Ishikawa (cell line): ENCODE data around the gene WDSUB1.
A peak's percentile ranks its signal among the peaks of the same experiment; 100 is the strongest.

ENCODE experiments used
- CEBPB ChIP-seq: IDR thresholded peaks from 2 replicates; pipeline ENCODE4 v1.6.1; 2012
- CREB1 ChIP-seq: IDR thresholded peaks from 2 replicates; pipeline ENCODE4 v1.6.1; 2012; ENCODE audit warnings: low read depth
- EGR1 ChIP-seq: IDR thresholded peaks from 2 replicates; pipeline ENCODE4 v1.6.1; 2012
- EP300 ChIP-seq: IDR thresholded peaks from 2 replicates; pipeline ENCODE4 v1.6.1; 2012; ENCODE audit warnings: borderline replicate concordance
- FOXM1 ChIP-seq: IDR thresholded peaks from 2 replicates; pipeline ENCODE4 v1.6.1; 2012; ENCODE audit warnings: low read depth, borderline replicate concordance
- MAX ChIP-seq: IDR thresholded peaks from 2 replicates; pipeline ENCODE4 v1.6.1; 2012
- NFIC ChIP-seq: IDR thresholded peaks from 2 replicates; pipeline ENCODE4 v1.6.1; 2012
- RAD21 ChIP-seq: IDR thresholded peaks from 2 replicates; pipeline ENCODE4 v1.6.1; 2012; ENCODE audit warnings: low read depth
- REST ChIP-seq: IDR thresholded peaks from 2 replicates; pipeline ENCODE4 v1.6.1; 2012; ENCODE audit warnings: low read depth, mild to moderate bottlenecking
- TAF1 ChIP-seq: IDR thresholded peaks from 2 replicates; pipeline ENCODE4 v1.6.1; 2012; ENCODE audit warnings: low read depth, mild to moderate bottlenecking
- TCF12 ChIP-seq: IDR thresholded peaks from 2 replicates; pipeline ENCODE4 v1.6.1; 2012; ENCODE audit warnings: low read depth
- TEAD4 ChIP-seq: IDR thresholded peaks from 2 replicates; pipeline ENCODE4 v1.6.1; 2012
- USF1 ChIP-seq: IDR thresholded peaks from 2 replicates; pipeline ENCODE4 v1.6.1; 2012
- YY1 ChIP-seq: IDR thresholded peaks from 2 replicates; pipeline ENCODE4 v1.6.1; 2012; ENCODE audit warnings: low read depth
- ZBTB7A ChIP-seq: IDR thresholded peaks from 2 replicates; pipeline ENCODE4 v1.6.1; 2012; ENCODE audit warnings: low read depth

Gene WDSUB1

GRCh38 chr2:159243529-159243928 lies 43.0 kb downstream of the WDSUB1 start:
- TF ChIP-seq FOXM1: no peak
- no peak for TF ChIP-seq USF1
- no peak for TF ChIP-seq RAD21
- peak; percentile 74 for TF ChIP-seq TEAD4
- no peak for TF ChIP-seq EGR1
- TF ChIP-seq CREB1: no peak
- TF ChIP-seq TCF12: no peak
- no peak for TF ChIP-seq CEBPB
- TF ChIP-seq ZBTB7A: no peak

GRCh38 chr2:159234868-159235267 lies 51.6 kb downstream of the WDSUB1 start:
- no peak for TF ChIP-seq FOXM1
- no peak for TF ChIP-seq YY1
- TF ChIP-seq EGR1: no peak
- TF ChIP-seq CREB1: no peak
- no peak for TF ChIP-seq USF1
- no peak for TF ChIP-seq ZBTB7A
- TF ChIP-seq EP300: no peak
- no peak for TF ChIP-seq TAF1
- TF ChIP-seq RAD21: no peak
- no peak for TF ChIP-seq TCF12
- no peak for TF ChIP-seq REST
- no peak for TF ChIP-seq TEAD4
- TF ChIP-seq CEBPB: no peak
- no peak for TF ChIP-seq NFIC
- TF ChIP-seq MAX: no peak

- TF ChIP-seq MAX (no peak), TCF12 (no peak), FOXM1 (no peak), ZBTB7A (no peak), EP300 (no peak), CEBPB (no peak), EGR1 (no peak), YY1 (no peak), RAD21 (no peak), REST (no peak), USF1 (no peak), TAF1 (no peak), NFIC (no peak), CREB1 (no peak), TEAD4 (no peak)
Observed at GRCh38 chr2:159232456-159233170, 53.9 kb downstream of the WDSUB1 start.

GRCh38 chr2:159230145-159230877 lies 56.2 kb downstream of the WDSUB1 start:
- TF ChIP-seq RAD21 (no peak), EGR1 (no peak), NFIC (no peak), MAX (no peak), REST (no peak), EP300 (no peak), USF1 (no peak), ZBTB7A (no peak), TAF1 (no peak), TEAD4 (no peak), YY1 (no peak), FOXM1 (no peak)
